Calu3 (cell line): Measurements from ENCODE around the gene AIRE. TPM values are rescaled to one million over a fixed set of nuclear protein-coding genes. Genes with fewer than 3 reads are reported as not detected.

Experiments
- BruUV-seq: library from RNA; stranded (reverse); fragments of 400-500 nt; replicated peaks from 2 replicates; lab custom pipeline; 2021; lab: Mats Ljungman, UMichigan
- CTCF ChIA-PET: fragments of 300-600 bp; sonication (Branson Sonifier 250); formaldehyde crosslinking; loops from one replicate; lab custom pipeline; 2022; ENCODE audit warnings: antibody characterized with exemption; lab: Charles Lee
- DNase-seq: peaks from one replicate; pipeline ENCODE4 v3.0.0; 2022
- H3K27ac Mint-ChIP-seq: one replicate; pipeline ENCODE4 v1.8.0; 2022; ENCODE audit warnings: mixed read lengths; ENCODE audit not compliant: unreplicated experiment
- H3K27me3 Mint-ChIP-seq: one replicate; pipeline ENCODE4 v1.8.0; 2022; ENCODE audit warnings: mixed read lengths; ENCODE audit not compliant: unreplicated experiment
- H3K36me3 Mint-ChIP-seq: one replicate; pipeline ENCODE4 v1.8.0; 2022; ENCODE audit warnings: mild to moderate bottlenecking, moderate library complexity, mixed read lengths; ENCODE audit not compliant: insufficient read depth, unreplicated experiment
- H3K4me1 Mint-ChIP-seq: one replicate; pipeline ENCODE4 v1.8.0; 2022; ENCODE audit warnings: mild to moderate bottlenecking, low read depth, mixed read lengths; ENCODE audit not compliant: unreplicated experiment
- H3K4me3 Mint-ChIP-seq: one replicate; pipeline ENCODE4 v1.8.0; 2022; ENCODE audit warnings: mild to moderate bottlenecking, low read depth, moderate library complexity, mixed read lengths; ENCODE audit not compliant: unreplicated experiment
- H3K9me3 Mint-ChIP-seq: one replicate; pipeline ENCODE4 v1.8.0; 2022; ENCODE audit warnings: low read depth, mixed read lengths; ENCODE audit not compliant: unreplicated experiment
- intact Hi-C: fragments of 100-400 bp; cut with micrococcal nuclease; formaldehyde crosslinking; loops from one replicate; pipeline ENCODE4 v1.10.0; 2022; ENCODE audit not compliant: unreplicated experiment
- total RNA-seq: library from RNA; stranded (reverse); gene quantifications from 2 replicates; pipeline ENCODE4 v1.2.3, GENCODE V29; 2022
- TF ChIP-seq, protein P1 (sequence below): fragments of 200-600 bp; IDR thresholded peaks from one replicate; pipeline ENCODE4 v1.8.0; 2022; ENCODE audit warnings: antibody characterized with exemption; ENCODE audit not compliant: unreplicated experiment

AIRE gene
- total RNA-seq, 1 experiment from 2014 or later = not detected

DNA sequence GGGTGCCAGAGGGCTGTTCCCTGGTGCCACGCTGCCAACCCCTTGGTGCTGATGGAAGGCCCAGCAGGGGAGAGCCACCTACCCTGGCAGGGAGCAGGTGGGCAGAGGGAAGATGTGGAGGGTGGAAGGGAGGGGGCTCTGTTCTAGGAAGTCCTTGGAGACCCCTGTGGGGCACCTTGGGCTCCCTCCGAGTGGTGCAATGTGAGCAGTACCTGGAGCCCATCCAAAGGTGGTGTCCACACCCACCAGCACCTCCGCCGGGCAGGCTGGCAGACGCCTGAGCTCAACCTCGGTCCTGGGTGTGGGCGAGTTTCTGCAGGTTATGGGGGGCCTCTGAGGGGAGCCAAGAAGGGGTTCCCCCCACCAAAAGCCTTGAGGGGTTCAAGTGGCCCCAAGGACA, 12.6 kb upstream of the AIRE start:
- Mint-ChIP-seq H3K27ac (no peak overlapping the region), H3K4me1 (no peaks in the 10 kb centered on the region), H3K27me3 (peaks cover 55% of the 10 kb centered on the region), H3K4me3 (no peak overlapping the region), H3K36me3 (no peaks in the 10 kb centered on the region), H3K9me3 (no peaks in the 10 kb centered on the region)
- intact Hi-C loops = no loop called here
- CTCF ChIA-PET = no interaction called here
- no TSS peak for BruUV-seq
- TF ChIP-seq, protein P1, sequence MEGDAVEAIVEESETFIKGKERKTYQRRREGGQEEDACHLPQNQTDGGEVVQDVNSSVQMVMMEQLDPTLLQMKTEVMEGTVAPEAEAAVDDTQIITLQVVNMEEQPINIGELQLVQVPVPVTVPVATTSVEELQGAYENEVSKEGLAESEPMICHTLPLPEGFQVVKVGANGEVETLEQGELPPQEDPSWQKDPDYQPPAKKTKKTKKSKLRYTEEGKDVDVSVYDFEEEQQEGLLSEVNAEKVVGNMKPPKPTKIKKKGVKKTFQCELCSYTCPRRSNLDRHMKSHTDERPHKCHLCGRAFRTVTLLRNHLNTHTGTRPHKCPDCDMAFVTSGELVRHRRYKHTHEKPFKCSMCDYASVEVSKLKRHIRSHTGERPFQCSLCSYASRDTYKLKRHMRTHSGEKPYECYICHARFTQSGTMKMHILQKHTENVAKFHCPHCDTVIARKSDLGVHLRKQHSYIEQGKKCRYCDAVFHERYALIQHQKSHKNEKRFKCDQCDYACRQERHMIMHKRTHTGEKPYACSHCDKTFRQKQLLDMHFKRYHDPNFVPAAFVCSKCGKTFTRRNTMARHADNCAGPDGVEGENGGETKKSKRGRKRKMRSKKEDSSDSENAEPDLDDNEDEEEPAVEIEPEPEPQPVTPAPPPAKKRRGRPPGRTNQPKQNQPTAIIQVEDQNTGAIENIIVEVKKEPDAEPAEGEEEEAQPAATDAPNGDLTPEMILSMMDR = no peak
- DNase-seq = no peak

DNA sequence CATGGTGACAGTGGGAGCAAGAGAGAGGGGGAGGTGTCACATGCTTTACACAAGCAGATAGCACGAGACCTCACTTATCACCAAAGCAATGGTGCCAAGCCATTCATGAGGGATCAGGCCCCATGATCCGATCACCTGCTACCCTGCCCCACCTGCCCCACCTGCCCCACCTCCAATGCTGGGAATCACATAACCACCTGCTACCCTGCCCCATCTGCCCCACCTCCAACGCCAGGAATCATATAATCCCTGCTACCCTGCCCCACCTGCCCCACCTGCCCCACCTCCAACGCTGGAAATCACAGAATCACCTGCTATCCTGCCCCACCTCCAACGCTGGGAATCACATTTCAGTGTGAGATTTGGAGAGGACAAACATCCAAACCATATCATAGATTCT, 10.6 kb upstream of the AIRE start:
- intact Hi-C loops = no loop called here
- H3K4me3 Mint-ChIP-seq = no peak overlapping the region
- H3K4me1 Mint-ChIP-seq = no peaks in the 10 kb centered on the region
- no peaks in the 10 kb centered on the region for H3K36me3 Mint-ChIP-seq
- H3K9me3 Mint-ChIP-seq = no peaks in the 10 kb centered on the region
- CTCF ChIA-PET = no interaction called here
- BruUV-seq = no TSS peak
- peaks cover 40% of the 10 kb centered on the region for H3K27me3 Mint-ChIP-seq
- DNase-seq = no peak
- TF ChIP-seq, protein P1 = no peak
- no peak overlapping the region for H3K27ac Mint-ChIP-seq

DNA sequence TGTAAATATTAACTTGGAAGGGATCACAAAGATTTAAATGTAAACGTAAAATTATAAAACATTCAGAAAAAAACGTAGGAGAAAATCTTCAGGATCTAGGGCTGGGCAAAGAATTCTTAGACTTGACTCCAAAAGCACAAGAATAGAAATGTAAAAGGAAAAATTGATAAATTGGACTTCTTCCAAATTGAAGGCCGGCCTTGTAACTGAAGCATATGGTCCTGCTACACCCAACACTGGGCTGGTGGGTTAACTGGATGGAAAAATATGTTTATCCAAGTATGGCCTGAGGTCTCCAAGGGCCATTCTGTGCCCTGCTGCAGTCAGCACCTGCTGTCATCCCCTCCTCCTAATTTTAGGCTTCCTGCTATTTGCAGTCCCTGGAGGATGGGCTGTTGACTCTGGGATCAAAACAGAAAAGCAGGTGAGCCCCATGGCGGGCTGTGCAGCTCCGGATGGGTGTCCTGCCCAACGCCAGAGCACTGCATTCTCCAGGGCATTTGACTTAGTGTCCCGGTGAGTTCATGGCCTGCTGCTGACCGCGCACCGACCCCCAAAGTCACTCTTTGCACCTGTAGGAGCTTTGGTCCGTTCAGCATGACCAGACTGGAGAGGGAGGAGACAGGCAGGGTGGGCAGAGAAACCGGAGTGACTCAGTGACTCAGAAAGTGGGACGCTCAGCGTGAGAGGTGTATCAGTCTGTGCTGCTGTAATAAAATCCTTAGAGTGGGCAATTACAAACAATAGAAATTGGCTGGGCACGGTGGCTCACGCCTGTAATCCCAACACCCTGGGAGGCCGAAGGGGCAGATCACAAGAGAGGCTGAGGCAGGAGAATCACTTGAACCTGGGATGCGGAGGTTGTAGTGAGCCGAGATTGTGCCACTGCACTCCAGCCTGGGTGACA, 6.1 kb upstream of the AIRE start:
- H3K4me3 Mint-ChIP-seq = no peak overlapping the region
- CTCF ChIA-PET = no interaction called here
- no peaks in the 10 kb centered on the region for H3K36me3 Mint-ChIP-seq
- H3K9me3 Mint-ChIP-seq = no peaks in the 10 kb centered on the region
- no peaks in the 10 kb centered on the region for H3K4me1 Mint-ChIP-seq
- no peak overlapping the region for H3K27ac Mint-ChIP-seq
- no peak for DNase-seq
- intact Hi-C loops = no loop called here
- TF ChIP-seq, protein P1 = no peak
- BruUV-seq = no TSS peak
- peaks cover 37% of the 10 kb centered on the region for H3K27me3 Mint-ChIP-seq

DNA sequence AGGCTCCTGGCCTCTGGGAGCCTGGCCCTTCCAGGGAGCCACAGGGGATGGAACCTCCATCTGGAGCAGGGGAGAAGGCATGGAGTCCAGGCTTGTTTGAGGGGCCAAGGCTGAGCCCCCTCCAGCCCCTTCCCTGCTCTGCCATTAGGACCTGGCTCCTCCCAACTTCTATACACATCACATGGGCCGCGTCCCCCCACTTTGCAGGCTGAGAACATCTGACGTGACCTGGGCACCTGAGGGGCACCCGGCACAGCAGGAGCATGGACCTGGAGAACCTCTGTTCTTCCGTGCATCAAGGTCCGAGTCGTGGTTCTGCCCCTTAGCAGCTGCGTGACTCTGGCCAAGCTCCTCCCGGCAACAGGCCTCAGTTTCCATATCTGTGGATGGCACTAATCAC, 3.9 kb upstream of the AIRE start:
- intact Hi-C loops = no loop called here
- H3K27me3 Mint-ChIP-seq = peaks cover 25% of the 10 kb centered on the region
- no peaks in the 10 kb centered on the region for H3K36me3 Mint-ChIP-seq
- TF ChIP-seq, protein P1 = no peak
- H3K4me1 Mint-ChIP-seq = no peaks in the 10 kb centered on the region
- CTCF ChIA-PET = no interaction called here
- no TSS peak for BruUV-seq
- DNase-seq = no peak
- no peak overlapping the region for H3K27ac Mint-ChIP-seq
- H3K4me3 Mint-ChIP-seq = no peak overlapping the region
- no peaks in the 10 kb centered on the region for H3K9me3 Mint-ChIP-seq
